SU-DHL-6 (cell line): Measurements from ENCODE around the gene AVEN.

Experiments used
- H2AFZ ChIP-seq: fragments of 200-600 bp; sonication (generic); 2 replicates; pipeline ENCODE4 v1.6.1; 2014; ENCODE audit warnings: low read depth, mild to moderate bottlenecking, moderate library complexity, mixed read lengths, antibody characterized with exemption, low read length; ENCODE audit not compliant: severe bottlenecking
- H3F3A ChIP-seq: fragments of 200-600 bp; shearing (Covaris generic); 2 replicates; pipeline ENCODE4 v1.6.0; 2016; ENCODE audit warnings: antibody characterized with exemption, mild to moderate bottlenecking; ENCODE audit not compliant: insufficient read depth
- H3K27ac ChIP-seq: fragments of 200-600 bp; sonication (generic); 2 replicates; pipeline ENCODE4 v1.5.1; 2016; ENCODE audit warnings: low read depth, mild to moderate bottlenecking, low read length, moderate library complexity, mixed read lengths
- H3K27me3 ChIP-seq: fragments of 200-600 bp; sonication (generic), shearing (Covaris generic); 2 replicates; pipeline ENCODE4 v1.6.0; 2014; ENCODE audit warnings: mild to moderate bottlenecking, low read length
- H3K36me3 ChIP-seq: fragments of 200-600 bp; sonication (generic); 2 replicates; pipeline ENCODE4 v1.6.1; 2014; ENCODE audit warnings: mild to moderate bottlenecking, low read length, mixed read lengths
- H3K4me2 ChIP-seq: fragments of 300-600, 200-600 bp; shearing (Covaris generic), sonication (generic); 2 replicates; pipeline ENCODE4 v1.6.0; 2014; ENCODE audit warnings: low read length, low read depth, mild to moderate bottlenecking; ENCODE audit not compliant: poor library complexity, severe bottlenecking
- H3K4me3 ChIP-seq: fragments of 200-600 bp; sonication (generic); 2 replicates; pipeline ENCODE4 v1.5.1; 2014; ENCODE audit warnings: antibody characterized with exemption, low read length, mild to moderate bottlenecking, mixed read lengths; ENCODE audit not compliant: insufficient read depth, poor library complexity, severe bottlenecking
- H3K79me2 ChIP-seq: fragments of 200-600 bp; sonication (generic); 2 replicates; pipeline ENCODE4 v1.6.1; 2014; ENCODE audit warnings: mild to moderate bottlenecking, low read length, moderate library complexity; ENCODE audit not compliant: insufficient read depth
- H3K9ac ChIP-seq: fragments of 200-600 bp; sonication (generic); 2 replicates; pipeline ENCODE4 v1.7.0; 2014; ENCODE audit warnings: mild to moderate bottlenecking, low read length
- H3K9me2 ChIP-seq: fragments of 200-600 bp; sonication (generic); replicated peaks from 2 replicates; pipeline ENCODE4 v1.6.1; 2014; ENCODE audit warnings: low read length; ENCODE audit not compliant: insufficient read depth
- H3K9me3 ChIP-seq: fragments of 200-600 bp; sonication (generic); 2 replicates; pipeline ENCODE4 v1.6.1; 2014; ENCODE audit warnings: low read length, mixed read lengths; ENCODE audit not compliant: insufficient read depth
- H4K20me1 ChIP-seq: fragments of 200-600 bp; sonication (generic); 2 replicates; pipeline ENCODE4 v1.6.1; 2014; ENCODE audit warnings: low read depth, mild to moderate bottlenecking, antibody characterized with exemption, low read length, moderate library complexity, mixed read lengths
- CTCF ChIP-seq: fragments of 200-600 bp; sonication (generic); IDR thresholded peaks from one replicate; pipeline ENCODE4 v1.5.1; 2017; ENCODE audit warnings: antibody characterized with exemption, mild to moderate bottlenecking, low read length, moderate library complexity; ENCODE audit not compliant: insufficient read depth, poor library complexity, severe bottlenecking
- EZH2phosphoT487 ChIP-seq: fragments of 200-600 bp; sonication (generic), shearing (Covaris generic); conservative IDR thresholded peaks from 2 replicates; pipeline ENCODE4 v1.6.1; 2018; ENCODE audit warnings: mild to moderate bottlenecking, antibody characterized with exemption, low read length, moderate library complexity, mixed read lengths

The AVEN gene

GRCh38 chr15:33871980-33872379 is 167.0 kb downstream of the AVEN start:
- Histone ChIP-seq H3K36me3 (no peaks in the 10 kb centered on the region), H3K9me2 (no peaks in the 10 kb centered on the region), H3K9me3 (no peaks in the 10 kb centered on the region), H3K4me3 (no peak overlapping the region), H3F3A (no peaks in the 10 kb centered on the region), H3K9ac (no peak overlapping the region), H3K27me3 (no peaks in the 10 kb centered on the region), H2AFZ (no peak overlapping the region), H3K79me2 (no peaks in the 10 kb centered on the region), H3K27ac (no peak overlapping the region), H4K20me1 (no peaks in the 10 kb centered on the region), H3K4me2 (no peak overlapping the region)
- no peak for TF ChIP-seq CTCF
- no peak for TF ChIP-seq EZH2phosphoT487

- Histone ChIP-seq H3K9me2 (no peaks in the 10 kb centered on the region), H3K79me2 (no peaks in the 10 kb centered on the region), H3K36me3 (no peaks in the 10 kb centered on the region), H3K27ac (no peak overlapping the region), H4K20me1 (no peaks in the 10 kb centered on the region), H3K9ac (no peak overlapping the region), H3F3A (no peaks in the 10 kb centered on the region), H3K9me3 (no peaks in the 10 kb centered on the region), H3K4me2 (no peak overlapping the region), H3K4me3 (no peak overlapping the region), H3K27me3 (no peaks in the 10 kb centered on the region), H2AFZ (no peak overlapping the region)
- TF ChIP-seq EZH2phosphoT487 = no peak
- no peak for TF ChIP-seq CTCF
Observed at GRCh38 chr15:33866101-33866737, 172.8 kb downstream of the AVEN start.

- H4K20me1 ChIP-seq = no peaks in the 10 kb centered on the region
- H3K27ac ChIP-seq = no peak overlapping the region
- H3K9me3 ChIP-seq = no peaks in the 10 kb centered on the region
- H3K9me2 ChIP-seq = no peaks in the 10 kb centered on the region
- no peaks in the 10 kb centered on the region for H3K27me3 ChIP-seq
- no peaks in the 10 kb centered on the region for H3K36me3 ChIP-seq
- no peaks in the 10 kb centered on the region for H3K79me2 ChIP-seq
- H3K4me3 ChIP-seq = no peak overlapping the region
- no peak overlapping the region for H3K4me2 ChIP-seq
- H2AFZ ChIP-seq = no peak overlapping the region
- TF ChIP-seq EZH2phosphoT487 = no peak
- no peak for TF ChIP-seq CTCF
- H3K9ac ChIP-seq = no peak overlapping the region
- H3F3A ChIP-seq = no peaks in the 10 kb centered on the region
Observed at GRCh38 chr15:33865416-33865815, 173.6 kb downstream of the AVEN start.
